HG03066 (cell line): ENCODE measurements around the gene SNCA.

Experiments used
- ATAC-seq: cut with Tn5 transposase; IDR thresholded peaks from one replicate; pipeline ENCODE4 v1.9.1; 2021; ENCODE audit warnings: low read depth; ENCODE audit not compliant: unreplicated experiment

Gene SNCA

DNA sequence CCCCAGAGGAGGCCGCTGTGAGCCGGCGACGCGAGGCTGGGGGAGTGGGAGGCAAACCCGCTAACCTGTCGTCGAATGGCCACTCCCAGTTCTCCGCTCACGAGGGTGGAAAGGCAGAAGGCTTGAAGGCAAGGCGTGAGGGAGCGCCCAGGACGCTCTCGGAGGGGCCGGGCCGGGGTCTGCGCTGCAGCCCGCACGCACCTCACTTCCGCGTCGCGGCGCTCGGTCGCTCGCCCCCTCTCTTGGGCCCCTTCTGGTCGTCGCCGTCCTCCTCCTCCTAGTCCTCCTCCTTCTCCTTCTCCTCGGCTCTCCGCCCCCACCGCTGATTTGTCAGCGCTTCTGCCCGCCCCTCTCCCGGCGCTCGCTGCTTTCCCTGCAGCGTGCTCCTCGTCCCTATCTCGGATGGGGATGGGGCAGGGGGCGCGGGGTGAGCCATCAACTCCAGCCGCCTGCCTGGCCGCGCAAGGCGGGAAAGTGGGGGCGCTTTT, at the start of gene SNCA:
Gene SNCA (minus strand): TSS at position 265 of the 488 bp plus-strand sequence. CDS start 1,494 bp downstream, outside the sequence.
- ATAC-seq: no peak

DNA sequence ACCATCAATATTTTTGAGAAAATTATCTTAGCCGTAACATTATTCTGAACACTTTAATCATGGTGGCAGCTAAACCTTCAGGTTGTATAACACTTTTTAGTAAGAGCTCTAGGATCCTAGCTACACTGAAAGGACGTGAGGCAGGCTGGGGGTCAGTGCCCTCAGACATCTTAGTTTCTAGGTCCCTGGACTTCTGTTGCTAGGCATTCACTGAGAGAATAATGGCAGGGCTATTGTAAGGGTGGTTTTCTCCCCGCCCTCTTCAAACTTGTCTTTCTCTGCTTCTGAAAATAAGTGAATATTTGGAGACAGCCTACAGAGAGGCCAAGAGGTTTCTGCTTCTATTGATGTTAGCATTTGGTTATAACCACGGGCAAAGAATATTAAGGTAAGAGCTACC, 42.3 kb upstream of the SNCA start:
- no peak for ATAC-seq

DNA sequence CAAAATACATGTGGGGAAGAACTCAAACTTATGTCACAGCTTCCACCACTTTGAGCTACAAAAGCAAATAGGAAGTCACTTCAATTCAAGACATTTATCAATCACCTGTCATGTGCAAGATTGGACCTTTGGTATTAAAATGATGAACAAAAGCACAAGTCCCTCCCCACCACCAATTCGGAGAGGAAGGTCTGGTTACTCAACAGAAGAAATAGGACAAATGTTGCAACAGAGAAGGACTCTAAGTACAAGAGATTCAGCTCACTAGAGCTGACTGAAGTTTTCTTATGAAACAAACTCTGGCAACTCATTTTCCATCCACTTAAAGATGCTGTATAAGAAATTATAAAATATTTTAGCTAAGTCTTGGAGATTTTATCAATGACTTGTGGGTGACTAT, 41.6 kb upstream of the SNCA start:
- no peak for ATAC-seq

DNA sequence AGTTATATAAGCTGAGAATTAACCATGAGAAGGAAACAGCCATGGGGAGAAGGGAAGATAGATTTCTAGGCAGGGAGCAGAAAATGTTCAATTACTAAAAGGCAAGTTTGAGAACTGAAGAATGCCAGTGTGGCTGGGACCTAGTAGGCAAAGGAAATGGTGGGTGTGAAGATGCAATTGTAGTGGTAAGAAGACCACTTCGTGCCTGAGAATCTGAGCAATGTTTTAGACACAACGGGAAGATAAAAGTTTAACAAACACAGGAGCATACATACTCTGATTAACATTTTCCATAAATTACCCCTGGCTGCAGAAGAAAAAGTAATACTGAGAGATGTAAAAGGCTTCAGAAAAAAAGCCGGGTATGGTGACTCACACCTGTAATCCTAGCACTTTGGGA, 39.6 kb upstream of the SNCA start:
- no peak for ATAC-seq

DNA sequence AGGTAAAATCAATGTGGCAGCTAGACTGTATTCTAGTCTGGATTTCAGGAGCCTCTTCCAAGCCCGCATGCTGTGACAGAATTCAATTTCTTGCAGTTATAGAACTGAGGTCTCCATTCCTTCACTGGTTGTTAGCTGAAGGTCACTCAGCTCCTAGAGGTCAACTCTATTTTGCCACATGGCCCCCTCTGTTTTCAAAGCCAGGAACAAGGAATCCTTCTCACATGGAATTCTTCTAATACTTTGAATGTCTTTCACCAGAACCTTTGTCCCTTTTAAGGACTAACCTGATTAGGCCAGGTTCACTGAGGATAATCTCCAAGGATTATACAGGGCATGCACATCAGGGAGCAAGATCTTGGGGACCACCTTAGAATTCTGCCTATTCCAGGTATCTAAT, 34.2 kb upstream of the SNCA start:
- no peak for ATAC-seq

DNA sequence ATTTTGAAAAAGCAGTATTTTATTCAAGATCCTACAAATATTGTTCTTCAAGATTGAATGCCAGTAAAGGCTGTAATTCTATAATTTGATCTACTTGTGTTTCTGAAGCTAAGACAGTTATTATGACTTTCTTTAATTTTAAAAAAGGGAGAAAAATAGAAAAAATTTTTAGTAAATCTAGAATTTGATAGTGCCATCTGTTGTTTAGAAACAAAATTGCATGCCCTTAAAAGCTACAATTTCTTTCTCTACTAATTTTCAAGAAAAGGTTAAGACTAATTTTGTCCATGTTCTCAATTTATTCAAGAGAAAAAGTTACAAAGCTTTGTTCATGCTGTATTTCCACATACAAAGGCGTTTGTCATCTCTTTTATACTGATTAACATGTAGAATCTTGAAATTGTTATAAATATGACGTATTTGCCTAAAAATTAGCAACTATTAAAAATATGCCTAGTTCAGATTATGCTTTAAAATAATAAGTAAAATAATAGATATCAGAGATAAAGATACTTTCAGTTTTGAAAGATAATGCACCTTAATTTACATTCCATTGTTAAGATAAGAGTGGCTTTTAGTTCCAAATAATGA, 32.1 kb upstream of the SNCA start:
- ATAC-seq: no peak

DNA sequence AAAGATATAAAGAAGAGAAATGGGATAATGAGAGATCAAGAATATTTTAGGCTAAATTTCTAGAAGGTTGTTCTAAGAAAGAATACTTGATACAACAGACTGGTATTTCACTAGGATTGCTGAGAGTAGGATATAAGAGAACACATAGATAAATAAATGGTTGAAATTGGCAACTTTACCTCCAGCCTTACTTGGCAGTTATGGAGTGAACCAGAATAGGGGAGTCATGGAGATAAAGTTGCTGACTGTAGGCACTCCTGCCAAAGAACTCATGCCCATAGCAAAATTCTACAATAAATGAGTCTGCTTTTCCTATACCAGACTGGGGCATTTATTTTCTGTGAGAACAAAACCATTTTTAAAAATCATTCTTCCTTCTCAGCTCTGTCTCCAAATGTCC, 31.3 kb upstream of the SNCA start:
- no peak for ATAC-seq

DNA sequence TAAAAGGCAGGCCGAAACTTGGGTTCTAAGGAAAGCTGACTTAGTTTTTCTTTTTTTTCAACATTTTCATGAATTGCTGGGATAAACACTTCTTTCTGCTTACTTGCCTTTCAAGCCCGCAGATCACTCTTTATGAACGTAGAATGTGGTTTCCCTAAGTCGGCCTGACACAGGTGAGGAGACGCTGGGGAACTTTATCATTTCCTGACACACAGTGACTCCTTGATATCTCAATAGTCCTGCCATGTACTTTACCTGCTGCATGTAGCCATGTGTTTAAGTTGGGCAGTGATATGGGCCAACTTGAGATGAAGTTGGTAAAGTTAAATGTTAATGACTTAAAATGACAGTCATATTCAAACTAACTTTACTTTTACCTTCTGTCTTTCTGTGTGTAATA, 26.6 kb upstream of the SNCA start:
- ATAC-seq: no peak

DNA sequence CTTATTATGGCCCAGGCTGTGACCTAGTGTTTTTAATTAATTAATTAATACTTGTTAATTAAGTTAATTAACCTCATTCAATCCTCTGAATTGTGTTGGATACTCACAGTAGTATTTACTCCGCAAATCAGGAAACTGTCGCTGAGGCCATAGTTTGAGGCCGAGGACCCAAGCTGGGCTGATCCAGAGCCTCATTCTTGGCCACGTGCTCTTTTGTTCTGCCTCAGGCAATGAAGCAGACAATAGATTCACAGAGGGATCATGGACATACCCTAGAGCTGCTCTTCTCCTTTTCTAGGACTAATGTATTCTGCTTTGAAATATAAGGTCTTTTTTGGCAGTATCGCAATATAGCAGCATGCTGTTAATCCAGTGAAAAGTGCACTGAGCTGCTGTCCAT, 24.0 kb upstream of the SNCA start:
- ATAC-seq: no peak

DNA sequence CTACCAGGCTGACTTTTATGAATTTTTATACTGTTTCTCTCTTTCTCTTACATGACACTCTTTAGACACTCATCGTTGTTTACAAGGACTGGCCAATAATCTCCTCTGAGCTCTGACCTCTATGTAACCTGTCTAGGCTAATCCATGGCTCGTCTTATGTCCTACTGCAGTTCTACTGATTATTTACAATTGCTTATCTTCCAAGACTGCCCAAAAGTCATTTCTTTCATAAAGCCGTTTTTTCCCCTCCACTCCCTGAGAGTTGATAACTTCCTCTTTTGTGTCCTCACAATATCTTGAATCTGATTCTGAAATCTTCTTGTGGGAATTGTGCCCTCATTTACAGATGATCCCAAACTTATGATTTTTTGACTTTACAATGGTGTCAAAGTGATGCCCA, 18.3 kb upstream of the SNCA start:
- no peak for ATAC-seq

DNA sequence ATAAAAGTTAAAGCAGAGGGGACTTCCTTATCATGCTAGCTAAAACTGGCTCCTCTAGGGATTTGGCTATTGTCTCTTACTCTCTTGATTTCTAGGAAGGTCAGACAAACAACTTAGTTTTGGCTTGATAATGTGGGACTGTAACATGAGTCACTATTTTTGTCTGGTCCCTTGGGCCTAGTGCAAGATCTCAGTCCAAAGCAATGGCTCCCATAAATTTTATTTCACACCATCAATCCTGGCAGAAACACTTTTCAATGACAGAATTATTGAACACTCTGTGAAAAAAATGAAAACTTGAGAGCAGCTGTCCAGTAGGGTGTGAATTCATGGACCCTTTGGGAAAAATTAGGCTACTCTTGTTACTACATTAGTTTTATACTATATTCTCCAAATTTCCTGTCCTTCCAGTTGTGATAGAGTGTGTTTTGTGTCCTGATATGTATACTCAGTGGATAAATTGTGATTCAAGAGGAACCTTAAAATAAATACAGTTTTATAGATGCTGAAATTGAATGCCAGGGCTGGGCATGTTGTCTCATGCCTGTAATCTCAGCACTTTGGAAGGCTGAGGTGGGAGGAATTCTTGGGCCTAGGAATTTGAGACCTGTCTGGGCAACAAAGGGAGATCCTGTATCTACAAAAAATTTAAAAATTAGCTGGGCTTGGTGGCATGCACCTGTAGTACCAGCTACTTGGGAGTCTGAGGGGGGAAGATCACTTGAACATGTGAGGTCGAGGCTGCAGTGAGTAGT, 10.8 kb upstream of the SNCA start:
- ATAC-seq: no peak

DNA sequence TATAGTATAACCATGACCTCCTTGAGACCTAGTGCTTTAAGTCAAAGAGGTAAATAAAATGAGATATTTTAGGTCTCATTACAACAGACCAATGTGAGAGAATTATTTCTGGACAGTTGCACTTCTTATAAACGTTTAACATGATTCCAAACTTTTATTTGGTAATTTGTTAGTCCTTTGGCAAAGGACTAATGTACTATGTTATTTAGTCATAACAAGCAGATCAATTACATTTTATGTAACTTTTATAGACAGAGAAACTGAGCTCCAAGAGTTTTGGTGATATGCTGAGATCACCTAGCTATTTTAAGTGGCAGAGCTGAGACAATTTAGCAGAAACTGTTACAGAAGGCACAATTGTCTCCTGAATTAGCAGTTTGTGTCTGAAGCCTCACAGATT, 2.6 kb upstream of the SNCA start:
- no peak for ATAC-seq

DNA sequence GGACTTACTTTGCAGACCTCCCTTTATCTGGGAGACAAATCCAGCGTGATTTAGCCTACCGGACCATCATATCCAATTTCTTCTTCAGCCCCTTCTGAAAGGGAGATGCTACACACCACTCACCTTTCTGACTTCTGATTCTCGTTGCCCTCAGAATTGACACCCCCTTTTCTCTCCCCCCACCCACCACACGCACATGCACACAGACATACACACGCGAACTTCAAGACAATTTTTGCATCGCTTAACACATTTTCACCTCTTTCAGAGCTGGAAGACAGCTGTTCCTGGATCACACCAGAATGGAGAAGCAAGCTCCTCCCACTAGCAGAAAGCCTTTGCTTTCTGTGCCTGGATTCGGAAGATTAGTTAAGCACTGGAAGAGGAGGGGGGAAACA, 1.0 kb upstream of the SNCA start:
- no peak for ATAC-seq

DNA sequence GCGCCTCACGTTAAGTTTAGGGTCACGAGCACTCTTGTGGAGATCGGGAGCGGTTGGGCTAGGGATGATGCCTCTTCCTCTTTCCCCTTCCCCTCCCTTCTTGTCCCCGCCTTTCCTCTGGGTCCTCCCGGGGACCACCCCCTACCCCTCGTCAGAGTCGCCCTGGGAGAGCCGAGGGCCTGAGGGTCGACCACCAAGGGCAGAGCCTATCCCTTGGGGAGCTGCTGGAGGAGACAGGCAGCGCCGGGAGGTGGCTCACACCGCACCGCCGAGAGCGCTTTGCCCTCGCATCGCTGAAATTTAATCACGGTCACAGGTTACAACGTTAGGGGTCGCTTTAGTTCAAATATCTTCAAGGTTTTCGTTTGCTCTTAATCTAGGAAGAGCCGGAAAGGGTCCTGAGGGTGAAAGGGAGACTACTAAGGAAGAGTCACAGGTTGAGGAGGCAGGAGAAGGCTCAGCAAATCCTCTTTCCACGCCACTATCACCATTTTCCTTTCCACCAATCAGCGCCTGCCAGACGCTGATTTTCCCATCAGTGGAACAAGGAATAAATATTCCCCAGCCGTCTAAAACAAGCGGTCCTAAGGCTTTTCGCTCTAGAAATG, 528 bp upstream of the SNCA start:
- no peak for ATAC-seq

DNA sequence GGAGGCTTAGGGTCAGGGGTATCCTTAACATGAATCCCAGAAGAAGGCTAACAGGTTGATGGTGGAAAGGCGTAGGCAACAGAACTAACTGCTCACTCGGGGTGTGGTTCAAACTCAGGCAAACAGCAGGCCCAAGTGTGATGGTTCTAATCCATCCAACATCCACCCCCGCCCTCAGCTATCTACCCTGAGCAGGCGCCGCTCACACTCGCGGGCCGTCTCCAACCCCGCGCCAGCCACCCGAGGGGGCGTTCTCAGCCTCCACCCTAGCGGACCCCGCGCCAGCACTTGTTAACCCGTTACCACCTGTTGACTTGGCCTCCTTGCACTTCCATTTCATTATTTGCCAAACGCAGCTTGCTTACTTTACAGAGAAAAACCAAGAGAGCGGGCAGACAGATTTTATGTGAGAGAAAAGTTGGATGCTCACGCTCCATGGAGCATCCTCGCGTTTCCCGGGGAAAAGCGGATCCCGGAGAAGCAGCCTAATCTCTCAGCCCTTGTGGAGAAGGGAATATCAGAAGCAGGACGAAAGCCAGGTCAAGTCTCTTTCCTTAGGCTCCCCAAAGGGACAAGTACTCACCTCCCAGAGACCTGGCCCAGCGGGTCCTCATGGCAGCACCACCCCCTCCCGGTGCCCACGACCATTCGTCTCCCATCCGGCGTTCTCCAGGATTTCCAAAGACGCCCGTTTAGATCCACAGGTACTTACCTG, 773 bp downstream of the SNCA start:
- no peak for ATAC-seq

DNA sequence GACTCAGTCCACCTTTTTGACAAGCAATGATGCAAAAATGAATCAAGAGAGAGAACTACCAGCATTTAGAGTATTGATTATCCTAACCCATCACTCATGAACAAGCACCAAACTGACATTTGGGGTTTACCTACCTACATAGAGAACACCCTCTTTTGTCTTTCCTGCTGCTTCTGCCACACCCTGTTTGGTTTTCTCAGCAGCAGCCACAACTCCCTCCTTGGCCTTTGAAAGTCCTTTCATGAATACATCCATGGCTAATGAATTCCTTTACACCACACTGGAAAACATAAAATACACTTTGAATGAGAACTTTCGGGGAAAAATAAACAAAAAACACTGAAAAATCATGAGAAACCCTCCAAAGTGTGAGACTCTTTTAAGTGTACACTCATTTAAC, 1.5 kb downstream of the SNCA start:
- no peak for ATAC-seq

DNA sequence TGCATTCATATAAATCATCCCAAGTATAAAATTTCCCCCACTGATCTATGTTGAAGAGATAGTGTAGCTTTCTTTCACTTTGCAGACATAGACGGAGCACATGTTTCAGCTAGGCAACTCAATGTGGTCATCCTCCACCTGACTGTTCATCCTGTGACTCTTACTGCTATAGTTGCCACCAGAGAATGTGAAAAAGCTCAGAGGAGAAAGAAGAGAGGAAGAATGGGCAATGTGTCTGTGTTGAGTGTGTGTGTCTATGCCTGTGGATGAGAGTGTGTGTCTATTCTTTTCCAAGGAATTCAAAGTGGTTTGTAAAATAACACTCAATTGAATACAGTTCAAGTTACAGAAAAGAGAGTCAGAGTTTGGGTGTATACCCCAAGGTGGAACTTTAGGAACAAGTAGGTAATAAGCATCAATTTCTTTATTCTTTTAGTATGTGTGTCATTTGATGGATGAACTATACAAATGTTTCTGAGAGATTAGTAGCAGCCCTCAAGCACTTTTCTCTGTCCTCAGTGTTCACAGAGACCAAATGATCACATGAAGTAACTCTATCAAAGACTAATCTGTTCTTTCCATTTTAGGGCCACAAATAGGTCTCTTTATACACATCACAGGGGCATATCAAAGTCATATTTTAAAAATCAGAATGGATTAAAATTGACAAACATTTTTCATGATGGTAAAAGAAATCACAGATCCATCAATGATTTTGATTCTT, 2.3 kb downstream of the SNCA start:
- no peak for ATAC-seq

DNA sequence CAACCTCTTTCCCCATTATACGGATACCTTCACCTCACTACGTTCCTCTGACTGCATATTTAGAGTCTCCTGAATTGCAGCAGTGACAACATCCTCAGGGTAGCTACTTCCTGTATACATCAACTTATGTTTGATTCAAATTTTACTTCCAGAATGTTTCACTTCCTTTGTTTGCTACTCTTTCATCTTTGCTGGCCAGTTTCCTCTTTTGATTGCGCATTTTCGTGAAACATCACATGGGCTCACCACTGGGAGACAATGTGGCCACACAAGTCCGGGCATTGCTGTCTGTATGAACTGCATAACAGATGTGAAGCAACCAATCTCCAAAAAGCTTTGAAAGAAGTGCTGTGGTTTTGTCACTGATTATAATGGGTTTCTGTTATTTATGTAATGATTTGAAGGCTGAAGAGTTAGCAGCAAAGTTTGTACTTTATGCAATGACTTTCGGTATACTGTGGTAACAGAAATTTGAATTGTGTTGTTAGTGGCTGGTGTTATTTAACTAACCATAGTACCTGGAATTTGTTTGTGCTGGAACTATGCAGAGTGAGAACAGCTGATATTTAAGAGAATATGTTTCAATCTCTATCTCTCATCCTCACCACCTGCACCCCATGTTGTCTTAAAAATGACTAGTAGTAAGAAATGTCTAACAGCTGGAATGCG, 7.4 kb downstream of the SNCA start:
- peak; percentile 83 for ATAC-seq

DNA sequence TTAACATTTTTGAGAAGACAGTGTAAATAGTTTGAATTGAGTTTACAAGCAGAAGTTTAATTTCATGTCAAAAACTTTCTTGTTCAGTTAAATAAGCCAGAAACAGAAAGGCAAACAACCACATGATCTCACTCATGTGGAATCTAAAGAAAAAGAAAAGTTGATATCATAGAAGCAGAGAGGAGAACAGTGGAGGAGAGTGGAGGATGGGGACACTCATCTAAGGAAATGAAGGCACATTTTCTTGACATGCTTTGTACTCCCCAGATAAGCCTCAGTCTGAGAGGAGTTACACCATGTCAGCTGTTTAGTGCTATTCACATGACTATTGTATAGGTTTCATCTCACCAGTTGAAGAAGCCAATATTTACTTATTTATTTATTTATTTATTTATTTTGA, 13.5 kb downstream of the SNCA start:
- ATAC-seq: no peak

DNA sequence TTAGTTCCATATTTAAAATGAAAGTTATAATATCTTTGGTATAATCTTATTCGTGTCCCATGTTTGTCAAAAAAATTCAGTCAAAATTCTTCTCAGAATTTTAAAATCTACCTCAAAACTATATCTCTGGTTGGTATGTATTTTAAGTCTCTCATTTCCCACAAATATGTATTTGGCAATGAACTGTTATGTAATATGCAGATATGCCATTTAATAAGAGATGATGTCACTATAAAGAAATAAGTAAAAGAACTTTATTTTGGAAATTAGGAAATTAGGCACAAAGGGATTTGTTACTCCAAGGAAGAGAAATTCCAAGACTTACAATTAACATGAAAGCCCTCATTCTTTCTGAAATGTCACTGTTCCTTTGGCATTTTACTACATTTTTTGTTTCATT, 15.3 kb downstream of the SNCA start:
- ATAC-seq: no peak
